22Rv1 (cell line): ENCODE measurements around the gene CCDC86.

Experiments used
- ZFX ChIP-seq: fragments of 450-650 bp; IDR thresholded peaks from 2 replicates; pipeline ENCODE4 v1.6.1; 2017; ENCODE audit warnings: antibody characterized with exemption, borderline replicate concordance
- TF ChIP-seq, protein P1 (sequence below): fragments of 450-650 bp; IDR thresholded peaks from 2 replicates; pipeline ENCODE4 v1.5.1; 2017; ENCODE audit warnings: mild to moderate bottlenecking

- TF ChIP-seq, protein P1, sequence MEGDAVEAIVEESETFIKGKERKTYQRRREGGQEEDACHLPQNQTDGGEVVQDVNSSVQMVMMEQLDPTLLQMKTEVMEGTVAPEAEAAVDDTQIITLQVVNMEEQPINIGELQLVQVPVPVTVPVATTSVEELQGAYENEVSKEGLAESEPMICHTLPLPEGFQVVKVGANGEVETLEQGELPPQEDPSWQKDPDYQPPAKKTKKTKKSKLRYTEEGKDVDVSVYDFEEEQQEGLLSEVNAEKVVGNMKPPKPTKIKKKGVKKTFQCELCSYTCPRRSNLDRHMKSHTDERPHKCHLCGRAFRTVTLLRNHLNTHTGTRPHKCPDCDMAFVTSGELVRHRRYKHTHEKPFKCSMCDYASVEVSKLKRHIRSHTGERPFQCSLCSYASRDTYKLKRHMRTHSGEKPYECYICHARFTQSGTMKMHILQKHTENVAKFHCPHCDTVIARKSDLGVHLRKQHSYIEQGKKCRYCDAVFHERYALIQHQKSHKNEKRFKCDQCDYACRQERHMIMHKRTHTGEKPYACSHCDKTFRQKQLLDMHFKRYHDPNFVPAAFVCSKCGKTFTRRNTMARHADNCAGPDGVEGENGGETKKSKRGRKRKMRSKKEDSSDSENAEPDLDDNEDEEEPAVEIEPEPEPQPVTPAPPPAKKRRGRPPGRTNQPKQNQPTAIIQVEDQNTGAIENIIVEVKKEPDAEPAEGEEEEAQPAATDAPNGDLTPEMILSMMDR: no peak
- TF ChIP-seq ZFX: no peak
These were observed 29.6 kb downstream of the CCDC86 start for GRCh38 chr11:60871378-60872061.
